HG02840 (cell line): ENCODE measurements around the gene COL6A1.
"Not testable (repeated sequence)": the region's sequence is repeated elsewhere in the genome, so short reads cannot be mapped to it uniquely, and the experiment has no call there.

Experiments used
- ATAC-seq: cut with Tn5 transposase; IDR thresholded peaks from one replicate; pipeline ENCODE4 v1.9.1; 2021; ENCODE audit warnings: mild to moderate bottlenecking, moderate library complexity, moderate number of reproducible peaks; ENCODE audit not compliant: unreplicated experiment, low FRiP score

The COL6A1 gene

GRCh38 chr21:46002841-46003574 lies 21.4 kb downstream of the COL6A1 start:
- no peak for ATAC-seq

GRCh38 chr21:46003575-46004007 lies 22.0 kb downstream of the COL6A1 start:
- ATAC-seq = no peak

- no peak for ATAC-seq
Measured at GRCh38 chr21:46004168-46004861, 22.7 kb downstream of the COL6A1 start.

- ATAC-seq = no peak
Measured at GRCh38 chr21:46005081-46005480, 23.5 kb downstream of the COL6A1 start.

GRCh38 chr21:46005481-46005881 lies 23.9 kb downstream of the COL6A1 start:
- no peak for ATAC-seq

GRCh38 chr21:46005894-46006546 lies 24.4 kb downstream of the COL6A1 start:
- not testable (repeated sequence) for ATAC-seq

GRCh38 chr21:46006547-46007491 lies 25.2 kb downstream of the COL6A1 start:
- ATAC-seq = no peak

GRCh38 chr21:46007492-46007868 lies 25.9 kb downstream of the COL6A1 start:
- ATAC-seq = no peak

- ATAC-seq = no peak
Measured at GRCh38 chr21:46008893-46009621, 27.5 kb downstream of the COL6A1 start.

- no peak for ATAC-seq
Measured at GRCh38 chr21:46009951-46010705, 28.6 kb downstream of the COL6A1 start.

GRCh38 chr21:46011267-46011967 lies 29.8 kb downstream of the COL6A1 start:
- ATAC-seq = no peak

GRCh38 chr21:46012154-46012553 lies 30.6 kb downstream of the COL6A1 start:
- no peak for ATAC-seq

GRCh38 chr21:46014828-46015227 lies 33.3 kb downstream of the COL6A1 start:
- no peak for ATAC-seq

- ATAC-seq = no peak
Measured at GRCh38 chr21:46017148-46017547, 35.6 kb downstream of the COL6A1 start.

- no peak for ATAC-seq
Measured at GRCh38 chr21:46017695-46018094, 36.1 kb downstream of the COL6A1 start.

GRCh38 chr21:46018615-46019014 lies 37.0 kb downstream of the COL6A1 start:
- ATAC-seq = no peak

GRCh38 chr21:46020581-46020980 lies 39.0 kb downstream of the COL6A1 start:
- ATAC-seq = no peak

- ATAC-seq = no peak
Measured at GRCh38 chr21:46021398-46021797, 39.8 kb downstream of the COL6A1 start.
